Measurements from ENCODE around the gene MKI67. TPM values are rescaled to one million over a fixed set of nuclear protein-coding genes. Genes with fewer than 3 reads are reported as not detected.

The MKI67 gene
- polyA plus RNA-seq, 1 donor from 2014 or later: 0.16 TPM

GRCh38 chr10:128092454-128092853 is 33.8 kb downstream of the MKI67 start:
- no peak overlapping the region for H2AFZ ChIP-seq (ENCODE audit: low read depth, low read length)
- TF ChIP-seq MXI1 (conservative IDR thresholded peaks at IDR 0.05; ENCODE audit: poor library complexity, severe bottlenecking) (no peak), CTCF (IDR thresholded peaks at IDR 0.05; ENCODE audit: poor library complexity, severe bottlenecking) (no peak), EP300 (conservative IDR thresholded peaks at IDR 0.05; ENCODE audit: poor library complexity, severe bottlenecking) (no peak), RAD21 (conservative IDR thresholded peaks at IDR 0.05) (no peak), POLR2AphosphoS5 (IDR thresholded peaks at IDR 0.05) (no peak), TAF1 (IDR thresholded peaks at IDR 0.05; ENCODE audit: low read depth) (no peak), EZH2 (IDR thresholded peaks at IDR 0.05; ENCODE audit: borderline replicate concordance, insufficient read depth, low read length, poor library complexity, severe bottlenecking) (no peak), REST (IDR thresholded peaks at IDR 0.05; ENCODE audit: borderline replicate concordance) (no peak), SMC3 (conservative IDR thresholded peaks at IDR 0.05; ENCODE audit: poor library complexity) (no peak)
- H3K27me3 ChIP-seq (ENCODE audit: insufficient read depth, low read depth, low read length): no peaks in the 10 kb centered on the region
- H4K20me1 ChIP-seq (ENCODE audit: insufficient read depth): no peaks in the 10 kb centered on the region
- no peaks in the 10 kb centered on the region for H3K36me3 ChIP-seq (ENCODE audit: insufficient read depth, low read length)
- H3K9me3 ChIP-seq (ENCODE audit: low read length): no peaks in the 10 kb centered on the region
- H3K27ac ChIP-seq (ENCODE audit: low read length): no peak overlapping the region
- no peak overlapping the region for H3K9ac ChIP-seq (ENCODE audit: low read length)
- H3K4me3 ChIP-seq (ENCODE audit: low read length): no peak overlapping the region
- no peaks in the 10 kb centered on the region for H3F3A ChIP-seq (ENCODE audit: insufficient read depth, low read length, poor library complexity, severe bottlenecking)
- no peak overlapping the region for H3K4me2 ChIP-seq (ENCODE audit: low read length)
- no peaks in the 10 kb centered on the region for H3K79me2 ChIP-seq (replicated peaks; ENCODE audit: insufficient read depth, low read length)
- H3K9me2 ChIP-seq (ENCODE audit: insufficient read depth, low read length): no peaks in the 10 kb centered on the region

GRCh38 chr10:128091636-128092210 is 34.5 kb downstream of the MKI67 start:
- Histone ChIP-seq H2AFZ (ENCODE audit: low read depth, low read length) (no peak overlapping the region), H3K79me2 (replicated peaks; ENCODE audit: insufficient read depth, low read length) (no peaks in the 10 kb centered on the region), H3K27ac (ENCODE audit: low read length) (no peak overlapping the region), H3K27me3 (ENCODE audit: insufficient read depth, low read depth, low read length) (no peaks in the 10 kb centered on the region), H3F3A (ENCODE audit: insufficient read depth, low read length, poor library complexity, severe bottlenecking) (no peaks in the 10 kb centered on the region), H3K9ac (ENCODE audit: low read length) (no peak overlapping the region), H3K4me2 (ENCODE audit: low read length) (no peak overlapping the region), H4K20me1 (ENCODE audit: insufficient read depth) (no peaks in the 10 kb centered on the region), H3K9me2 (ENCODE audit: insufficient read depth, low read length) (no peaks in the 10 kb centered on the region), H3K9me3 (ENCODE audit: low read length) (no peaks in the 10 kb centered on the region), H3K36me3 (ENCODE audit: insufficient read depth, low read length) (no peaks in the 10 kb centered on the region), H3K4me3 (ENCODE audit: low read length) (no peak overlapping the region)
- TF ChIP-seq REST (IDR thresholded peaks at IDR 0.05; ENCODE audit: borderline replicate concordance): no peak
